Inflammatory macrophage treated with lipopolysaccharide for 1 hour (primary cell): ENCODE results near the gene SEC61A2.
"Not testable (repeated sequence)": the region's sequence is repeated elsewhere in the genome, so short reads cannot be mapped to it uniquely, and the experiment has no call there.

Experiments used
- DNase-seq, 2 donors: peaks; one replicate each; pipeline ENCODE4 v3.0.0-alpha.2; 2020 to 2022

The SEC61A2 gene

DNA sequence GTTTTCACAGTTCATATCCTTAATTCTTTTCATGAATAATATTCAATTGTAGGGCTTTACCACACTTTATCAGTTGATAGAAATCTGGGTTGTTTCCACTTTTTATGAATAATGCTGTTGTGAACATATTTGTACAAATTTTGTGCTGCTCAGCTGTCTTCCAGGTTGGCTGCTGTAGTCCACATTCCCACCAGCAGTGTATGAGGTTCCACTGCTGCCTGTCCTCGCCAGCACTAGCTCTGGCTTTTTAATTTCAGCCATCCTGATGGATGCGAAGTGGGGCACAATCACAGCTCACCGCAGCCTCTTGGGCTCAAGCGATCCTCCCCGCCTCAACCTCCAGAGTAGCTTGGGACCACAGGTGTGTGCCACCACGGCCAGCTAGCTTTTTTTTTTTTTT, 33.5 kb downstream of the SEC61A2 start:
- no peak for DNase-seq

- DNase-seq = no peak
Observed at GRCh38 chr10:12164085-12164484, 34.6 kb downstream of the SEC61A2 start.

- DNase-seq = no peak
Observed at GRCh38 chr10:12165036-12165435, 35.6 kb downstream of the SEC61A2 start.

- no peak for DNase-seq
Observed at GRCh38 chr10:12165999-12166775, 36.7 kb downstream of the SEC61A2 start.

DNA sequence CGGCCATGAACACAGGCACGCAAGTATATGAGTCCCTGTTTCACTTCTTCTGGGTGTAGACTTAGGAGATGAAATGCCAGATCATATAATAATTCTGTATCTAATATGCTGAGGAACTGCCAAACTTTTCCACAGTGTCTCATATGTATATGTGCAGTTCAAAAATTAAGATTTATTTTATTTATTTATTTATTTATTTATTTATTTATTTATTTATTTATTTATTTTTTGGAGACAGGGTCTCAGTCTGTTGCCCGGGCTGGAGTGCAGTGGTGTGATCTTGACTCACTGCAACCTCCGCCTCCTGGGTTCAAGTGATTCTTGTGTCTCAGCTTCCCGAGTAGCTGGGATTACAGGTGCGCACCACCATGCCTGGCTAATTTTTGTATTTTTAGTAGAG, 42.0 kb downstream of the SEC61A2 start:
- DNase-seq = not testable (repeated sequence)

GRCh38 chr10:12177642-12178041, 48.2 kb downstream of the SEC61A2 start:
- DNase-seq = no peak

DNA sequence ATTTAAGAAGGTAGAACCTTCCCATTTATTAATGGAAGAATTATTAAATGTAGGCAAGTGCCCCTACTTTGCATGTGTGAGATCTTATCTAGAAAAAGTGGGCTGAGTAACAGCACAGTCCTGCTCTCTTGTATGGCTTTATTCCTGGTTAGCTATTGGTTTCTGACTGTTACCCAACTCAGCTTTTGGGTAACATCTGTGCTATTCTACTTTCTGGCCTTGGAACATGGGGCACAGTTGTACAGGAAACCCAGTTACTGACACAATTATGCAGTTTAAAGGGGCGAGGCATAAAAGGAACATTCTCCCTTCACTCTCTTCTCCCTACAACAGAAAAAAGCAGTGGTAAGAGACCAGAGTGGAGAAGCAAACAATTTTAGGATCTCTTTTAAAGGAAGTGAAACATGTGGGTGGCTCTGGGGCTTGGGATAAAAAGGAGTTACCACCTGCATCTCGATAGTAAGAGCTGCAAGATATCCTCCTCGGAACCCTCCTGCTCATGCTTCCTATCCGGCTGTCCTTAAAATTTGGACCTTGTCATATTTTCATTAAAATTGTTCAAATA, 50.2 kb downstream of the SEC61A2 start:
- peak in 1 of 2 donors; percentile 38 for DNase-seq

GRCh38 chr10:12180221-12180974, 50.9 kb downstream of the SEC61A2 start:
- no peak for DNase-seq

DNA sequence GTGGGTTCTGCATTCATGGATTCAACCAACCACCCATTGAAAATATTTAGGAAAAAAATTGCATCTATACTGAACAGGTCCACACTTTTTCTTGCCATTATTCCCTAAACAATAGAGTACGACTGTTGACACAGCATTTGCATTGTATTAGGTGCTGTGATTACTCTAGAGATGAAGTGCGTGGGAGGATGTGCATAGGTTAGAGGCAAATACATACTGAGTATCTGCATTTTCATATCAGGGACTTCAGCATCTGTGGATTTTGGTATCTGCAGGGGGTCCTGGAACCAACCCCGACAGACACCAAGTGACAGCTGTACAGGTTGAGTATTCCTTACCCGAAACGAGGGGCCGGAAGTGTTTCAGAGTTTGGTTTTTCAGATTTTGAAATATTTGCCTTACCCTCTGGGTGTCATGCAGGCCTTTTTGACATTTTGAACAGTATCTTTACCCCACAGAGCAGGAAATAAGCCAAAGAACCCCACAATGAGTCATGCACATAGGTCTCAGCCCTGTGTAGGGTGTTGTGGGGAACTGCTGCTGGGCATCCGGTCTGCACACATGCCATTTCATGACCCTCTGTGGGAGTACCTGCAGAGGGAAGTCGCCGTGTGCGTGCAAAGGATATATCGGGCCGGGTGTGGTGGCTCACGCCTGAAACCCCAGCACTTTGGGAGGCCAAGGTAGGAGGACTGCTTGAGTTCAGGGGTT, 51.7 kb downstream of the SEC61A2 start:
- peak; percentile 67 to 83 for DNase-seq

- DNase-seq = no peak
Observed at GRCh38 chr10:12184165-12184564, 54.7 kb downstream of the SEC61A2 start.

GRCh38 chr10:12186323-12186722, 56.8 kb downstream of the SEC61A2 start:
- DNase-seq = no peak

DNA sequence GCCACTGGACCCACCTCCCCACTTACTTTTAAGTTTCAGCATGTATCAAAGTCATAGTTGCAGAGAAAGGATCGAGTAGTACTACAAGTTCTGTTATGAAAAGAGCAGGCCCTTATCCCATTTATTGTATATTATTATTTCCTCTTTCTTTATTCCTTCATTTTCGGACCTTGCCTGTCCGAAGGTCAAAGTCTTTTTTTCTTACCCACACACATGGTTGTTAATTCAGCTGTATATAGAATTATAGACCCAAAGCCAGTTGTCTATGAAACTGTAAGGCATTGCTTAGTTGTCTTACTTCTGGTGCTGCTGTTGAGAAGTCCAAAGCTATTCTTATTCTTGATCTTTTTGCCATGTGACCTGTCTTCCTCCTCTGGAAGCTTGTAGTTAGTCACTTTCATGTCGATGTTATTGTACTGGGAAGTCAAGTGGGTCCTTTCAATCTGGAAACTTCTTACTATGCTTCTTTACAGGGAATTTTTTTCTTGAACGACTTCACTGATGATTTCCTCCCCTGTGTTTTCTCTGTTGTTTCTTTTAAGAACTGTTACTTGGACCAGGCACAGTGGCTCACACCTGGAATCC, 57.9 kb downstream of the SEC61A2 start:
- DNase-seq = no peak

GRCh38 chr10:12188656-12189055, 59.2 kb downstream of the SEC61A2 start:
- no peak for DNase-seq

DNA sequence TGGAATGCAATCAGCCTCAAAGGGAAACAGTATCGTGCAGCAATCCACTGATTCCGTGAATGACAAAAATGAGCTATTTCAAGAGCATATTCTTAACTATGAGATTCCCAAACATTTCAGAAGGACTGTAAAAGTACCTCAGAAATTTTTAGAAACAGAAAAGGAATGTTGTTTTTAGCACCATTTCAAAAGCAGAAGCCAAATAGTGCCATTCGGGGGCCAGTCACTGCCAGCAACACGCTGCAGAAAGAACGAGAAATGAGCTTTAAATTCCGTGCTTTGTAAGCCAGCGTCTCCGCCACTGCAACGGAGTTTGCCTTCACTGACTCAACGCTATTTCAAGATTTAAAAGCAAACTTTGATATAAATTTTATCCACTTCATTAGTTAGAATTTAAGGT, 59.9 kb downstream of the SEC61A2 start:
- DNase-seq = no peak

GRCh38 chr10:12191715-12192114, 62.2 kb downstream of the SEC61A2 start:
- DNase-seq = peak in 1 of 2 donors; percentile 43

- DNase-seq = peak; percentile 65 to 73
Observed at GRCh38 chr10:12193193-12193592, 63.7 kb downstream of the SEC61A2 start.

- peak; percentile 32 to 43 for DNase-seq
Observed at GRCh38 chr10:12194752-12195271, 65.3 kb downstream of the SEC61A2 start.

DNA sequence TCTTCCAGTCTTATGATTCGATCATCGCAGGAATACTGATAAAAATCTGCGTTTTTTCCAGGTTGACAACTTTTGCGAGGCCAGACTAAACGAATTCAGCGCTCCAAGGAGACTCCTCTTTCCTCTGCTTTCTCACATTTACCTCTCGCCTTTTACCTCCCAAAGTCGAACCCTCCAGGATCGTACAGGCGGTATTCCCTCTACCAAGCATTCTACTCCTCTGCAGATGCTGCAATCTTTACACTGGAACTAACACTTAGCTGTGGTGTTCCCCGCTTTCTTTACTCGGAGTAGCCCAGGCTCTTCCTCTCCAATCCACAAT, 65.8 kb downstream of the SEC61A2 start:
- DNase-seq = no peak

GRCh38 chr10:12195603-12196506, 66.4 kb downstream of the SEC61A2 start, which contains the start of the genes CDC123 and NUDT5:
TSS of gene CDC123 (plus strand) at chr10:12196188. CDS start at chr10:12196246, 58 bp downstream.
TSS of gene NUDT5 (minus strand) at chr10:12195891. CDS start at chr10:12186291, 9,600 bp downstream.
- DNase-seq = peak; percentile 81 to 92

GRCh38 chr10:12196531-12197211, 67.2 kb downstream of the SEC61A2 start:
- DNase-seq = no peak

DNA sequence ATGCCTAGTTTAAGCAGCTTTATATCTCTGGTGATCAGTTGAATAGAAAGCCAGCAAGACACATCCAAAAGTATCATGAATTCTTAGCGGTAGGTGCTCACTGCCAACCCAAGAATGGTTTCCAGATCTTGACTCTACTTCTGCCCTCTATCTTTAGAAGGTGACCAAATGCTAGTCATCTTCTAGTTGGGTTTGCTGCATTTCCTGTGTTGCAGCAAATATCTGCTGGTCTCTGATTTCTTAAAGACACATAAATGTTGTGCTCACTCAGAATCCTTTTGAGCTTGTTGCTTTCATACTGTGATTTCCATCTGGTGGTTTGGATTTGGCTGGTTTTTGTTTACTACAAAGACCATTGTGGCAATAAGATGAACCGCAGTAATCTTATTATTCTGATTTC, 68.7 kb downstream of the SEC61A2 start:
- peak; percentile 27 to 38 for DNase-seq
